GM12878 (cell line): Measurements from ENCODE around the gene RTN4R. TPM values are rescaled to one million over a fixed set of nuclear protein-coding genes. Genes with fewer than 3 reads are reported as not detected.
"Not testable (repeated sequence)": the region's sequence is repeated elsewhere in the genome, so short reads cannot be mapped to it uniquely, and the experiment has no call there.

Experiments used
- ATAC-seq: fragments of 200-7000 bp; cut with Tn5 transposase; 3 replicates; pipeline ENCODE4 v1.9.1; 2020; ENCODE audit warnings: mild to moderate bottlenecking, moderate library complexity
- BruUV-seq: library from RNA; stranded (reverse); fragments of 400-500 nt; replicated peaks from 2 replicates; lab custom pipeline; 2021; lab: Mats Ljungman, UMichigan
- CTCF ChIA-PET: fragments of 300-600 bp; sonication (Branson Sonifier 250); formaldehyde crosslinking; extraction: SDS; loops from one replicate; lab custom pipeline; 2021; ENCODE audit warnings: inconsistent platforms; lab: Yijun Ruan, JAX
- POLR2A ChIA-PET: fragments of 350-600 bp; formaldehyde crosslinking; extraction: SDS; loops from one replicate; lab custom pipeline; 2021; ENCODE audit warnings: inconsistent platforms; lab: Charles Lee
- RAD21 ChIA-PET: fragments of 300-600 bp; sonication (Branson Sonifier 250); formaldehyde crosslinking; loops from one replicate; lab custom pipeline; 2023; ENCODE audit warnings: antibody characterized with exemption; ENCODE audit not compliant: unreplicated experiment; lab: Charles Lee
- SMC1A ChIA-PET: fragments of 300-600 bp; sonication (Branson Sonifier 250); formaldehyde crosslinking; loops from one replicate; lab custom pipeline; 2023; ENCODE audit not compliant: unreplicated experiment, uncharacterized antibody; lab: Charles Lee
- DNase-seq: peaks from one replicate; pipeline ENCODE4 v3.0.0-alpha.2; 2011; ENCODE audit warnings: low read depth, low spot score
- FAIRE-seq: peaks from 3 replicates; lab custom pipeline; 2011; peaks lifted over from hg19 to GRCh38; lab: Jason Lieb, UNC
- H2AFZ ChIP-seq: 2 replicates; pipeline ENCODE4 v1.6.0; 2011; ENCODE audit warnings: low read depth, low read length, control low read depth; ENCODE audit not compliant: control insufficient read depth
- H3K27ac ChIP-seq: 2 replicates; pipeline ENCODE4 v1.5.1; 2011; ENCODE audit warnings: control low read depth; ENCODE audit not compliant: control insufficient read depth, insufficient read depth
- H3K27me3 ChIP-seq, 2 experiments: replicated peaks in 1 of 2; 2 replicates each; pipeline versions ENCODE4 v1.6.0 to v1.6.1; 2011; ENCODE audit warnings: low read length in 1 of 2; ENCODE audit not compliant: control insufficient read depth in 2 of 2, insufficient read depth in 2 of 2
- H3K36me3 ChIP-seq, 2 experiments: 2 replicates each; pipeline ENCODE4 v1.5.1; 2011; ENCODE audit warnings: low read length in 1 of 2; ENCODE audit not compliant: control insufficient read depth in 2 of 2, insufficient read depth in 2 of 2
- H3K4me1 ChIP-seq: 2 replicates; pipeline ENCODE4 v1.6.1; 2011; ENCODE audit warnings: mild to moderate bottlenecking, low read length, moderate library complexity, mixed read lengths; ENCODE audit not compliant: control insufficient read depth, insufficient read depth
- H3K4me2 ChIP-seq: 2 replicates; pipeline ENCODE4 v1.6.0; 2011; ENCODE audit warnings: control low read depth; ENCODE audit not compliant: control insufficient read depth, insufficient read depth
- H3K4me3 ChIP-seq: fragments of 200-600 bp; sonication (generic); 2 replicates; pipeline ENCODE4 v1.5.1; 2016
- H3K79me2 ChIP-seq: 2 replicates; pipeline ENCODE4 v1.6.0; 2011; ENCODE audit warnings: low read length; ENCODE audit not compliant: control insufficient read depth, insufficient read depth
- H3K9ac ChIP-seq: 2 replicates; pipeline ENCODE4 v1.8.0; 2011; ENCODE audit warnings: low read length, control low read depth, mixed read lengths; ENCODE audit not compliant: control insufficient read depth, insufficient read depth
- H3K9me3 ChIP-seq: replicated peaks from 3 replicates; pipeline ENCODE4 v1.5.1; 2011; ENCODE audit warnings: mild to moderate bottlenecking, low read length; ENCODE audit not compliant: control insufficient read depth, insufficient read depth
- H4K20me1 ChIP-seq: 2 replicates; pipeline ENCODE4 v1.6.0; 2011; ENCODE audit not compliant: control insufficient read depth, insufficient read depth
- CBX5 ChIP-seq: sonication (generic); IDR thresholded peaks from 2 replicates; pipeline ENCODE4 v1.6.1; 2016; ENCODE audit warnings: low read depth, moderate library complexity, mild to moderate bottlenecking, inconsistent platforms
- CREB1 ChIP-seq: IDR thresholded peaks from 2 replicates; pipeline ENCODE4 v1.6.1; 2012; ENCODE audit warnings: low read depth, mild to moderate bottlenecking, inconsistent platforms
- HDAC2 ChIP-seq: fragments of 200-600 bp; sonication (generic); IDR thresholded peaks from 2 replicates; pipeline ENCODE4 v1.6.1; 2017
- MTA2 ChIP-seq: fragments of 450-650 bp; IDR thresholded peaks from 2 replicates; pipeline ENCODE4 v1.6.1; 2016; ENCODE audit warnings: low read depth, mild to moderate bottlenecking, moderate library complexity
- MTA3 ChIP-seq: IDR thresholded peaks from 2 replicates; pipeline ENCODE4 v1.6.1; 2012; ENCODE audit warnings: low read length, inconsistent platforms, borderline replicate concordance
- NR2C2 ChIP-seq: IDR thresholded peaks from 2 replicates; pipeline ENCODE4 v1.6.1; 2011; ENCODE audit warnings: borderline replicate concordance, low read depth; ENCODE audit not compliant: control insufficient read depth, insufficient read length
- POLR2AphosphoS2 ChIP-seq: IDR thresholded peaks from 2 replicates; pipeline ENCODE4 v1.6.1; 2011; ENCODE audit warnings: low read depth, mild to moderate bottlenecking, low read length, improper control_type of control experiment, moderate library complexity
- RFX5 ChIP-seq: IDR thresholded peaks from 2 replicates; pipeline ENCODE4 v1.6.1; 2011; ENCODE audit warnings: low read depth, low read length, improper control_type of control experiment
- SMAD5 ChIP-seq: IDR thresholded peaks from 2 replicates; pipeline ENCODE4 v1.6.1; 2016; ENCODE audit warnings: antibody characterized with exemption, low read depth
- SMC3 ChIP-seq: IDR thresholded peaks from 2 replicates; pipeline ENCODE4 v1.6.1; 2011; ENCODE audit warnings: low read length, improper control_type of control experiment, borderline replicate concordance
- SREBF2 ChIP-seq: IDR thresholded peaks from 2 replicates; pipeline ENCODE4 v1.6.1; 2012; ENCODE audit warnings: mild to moderate bottlenecking, low read length
- TCF7 ChIP-seq: IDR thresholded peaks from 2 replicates; pipeline ENCODE4 v1.6.1; 2014; ENCODE audit warnings: antibody characterized with exemption, borderline replicate concordance
- WGBS: methylation state at CpG from one replicate; pipeline ENCODE4 v1.1.6; 2016; ENCODE audit warnings: low lambda C conversion rate; ENCODE audit not compliant: insufficient replicate concordance, insufficient coverage; ENCODE audit errors: missing lambda C conversion rate; 5-methylcytosine and 5-hydroxymethylcytosine counted together
- in situ Hi-C: fragments of 300-500 bp; cut with MboI; formaldehyde crosslinking; loops from 9 replicates; pipeline ENCODE4 v1.14.3; 2018; ENCODE audit warnings: mixed read lengths
- intact Hi-C: fragments of 100-400 bp; cut with micrococcal nuclease; formaldehyde crosslinking; loops from one replicate; pipeline ENCODE4 v1.14.2; 2022; ENCODE audit not compliant: unreplicated experiment
- polyA plus RNA-seq, 11 experiments: library from polyadenylated mRNA; depleted of rRNA in 4 of 11; unstranded in 6 of 11; stranded (reverse) in 5 of 11; fragments of >200 nt; fragmentation: Nextera tagmentation in 4 of 11; fragmentation: Illumina TruSeq in 1 of 11; extraction: Ambion mirVana in 4 of 11; extraction: Trizol in 1 of 11; gene quantifications; 1 replicate in 1 of 11; 2 replicates in 10 of 11; pipeline versions ENCODE4 v1.2.1 to v1.2.3, GENCODE V29; 2011 to 2016; ENCODE audit warnings: inconsistent platforms in 2 of 11, missing spikeins in 2 of 11, low read depth in 1 of 11
- total RNA-seq, 4 experiments: library from RNA; depleted of rRNA in 3 of 4; stranded (reverse); fragments of >200 nt in 3 of 4; fragmentation: Illumina TruSeq in 1 of 4; extraction: Trizol in 1 of 4; gene quantifications; 2 replicates each; pipeline versions ENCODE4 v1.2.1 to v1.2.3, GENCODE V29; 2013 to 2021
- TF ChIP-seq, protein P1 (sequence below): fragments of 450-650 bp; IDR thresholded peaks from 2 replicates; pipeline ENCODE4 v1.6.1; 2016; ENCODE audit warnings: mild to moderate bottlenecking

RTN4R gene
- total and polyA plus RNA-seq, 10 of the 15 experiments (the other 5 are each of a cell fraction or from before 2014, with no cell fraction given), result 0.03 to 1.0 (median 0.60) TPM; not detected in 2

- ChIA-PET SMC1A (no interaction called here), POLR2A (no interaction called here), CTCF (interaction anchor here (0.6 kb wide), 1 partner anchor 77 kb away, joined by 4 read pairs; no protein-coding TSS in a partner anchor), RAD21 (no interaction called here)
- in situ Hi-C loops, result no loop called here
- H3K36me3 ChIP-seq, result no peaks in the 10 kb centered on the region; a peak in 1 of 4 replicates
- H3K27me3 ChIP-seq, result no peaks in the 10 kb centered on the region
- no peak for DNase-seq
- no peak overlapping the region for H3K9ac ChIP-seq
- no TSS peak for BruUV-seq
- no peaks in the 10 kb centered on the region for H3K79me2 ChIP-seq
- intact Hi-C loops, result no loop called here
- no peak for FAIRE-seq
- no peaks in the 10 kb centered on the region for H4K20me1 ChIP-seq
- H2AFZ ChIP-seq, result no peak overlapping the region
- peaks cover 4% of the 10 kb centered on the region; the same call in 1 of the 2 replicates for H3K4me1 ChIP-seq
- no peak overlapping the region for H3K4me2 ChIP-seq
- WGBS, result 74% methylated on average over 22 of the region's 25 CpGs
- TF ChIP-seq SREBF2, result no peak
- TF ChIP-seq CREB1, result no peak
- no peak for TF ChIP-seq POLR2AphosphoS2
- TF ChIP-seq MTA3, result no peak
- TF ChIP-seq HDAC2, result no peak
- TF ChIP-seq, protein P1, sequence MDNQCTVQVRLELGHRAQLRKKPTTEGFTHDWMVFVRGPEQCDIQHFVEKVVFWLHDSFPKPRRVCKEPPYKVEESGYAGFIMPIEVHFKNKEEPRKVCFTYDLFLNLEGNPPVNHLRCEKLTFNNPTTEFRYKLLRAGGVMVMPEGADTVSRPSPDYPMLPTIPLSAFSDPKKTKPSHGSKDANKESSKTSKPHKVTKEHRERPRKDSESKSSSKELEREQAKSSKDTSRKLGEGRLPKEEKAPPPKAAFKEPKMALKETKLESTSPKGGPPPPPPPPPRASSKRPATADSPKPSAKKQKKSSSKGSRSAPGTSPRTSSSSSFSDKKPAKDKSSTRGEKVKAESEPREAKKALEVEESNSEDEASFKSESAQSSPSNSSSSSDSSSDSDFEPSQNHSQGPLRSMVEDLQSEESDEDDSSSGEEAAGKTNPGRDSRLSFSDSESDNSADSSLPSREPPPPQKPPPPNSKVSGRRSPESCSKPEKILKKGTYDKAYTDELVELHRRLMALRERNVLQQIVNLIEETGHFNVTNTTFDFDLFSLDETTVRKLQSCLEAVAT, result no peak
- TF ChIP-seq NR2C2, result no peak
- TF ChIP-seq SMC3, result no peak
- no peak for TF ChIP-seq RFX5
- no peak for TF ChIP-seq TCF7
- no peak for TF ChIP-seq MTA2
- TF ChIP-seq SMAD5, result no peak
- TF ChIP-seq CBX5, result no peak
- ATAC-seq, result no peak
- no peak overlapping the region for H3K27ac ChIP-seq
- H3K9me3 ChIP-seq, result no peaks in the 10 kb centered on the region
- H3K4me3 ChIP-seq, result no peak overlapping the region
Observed at GRCh38 chr22:20315337-20316216, 47.5 kb upstream of the RTN4R start.

DNA sequence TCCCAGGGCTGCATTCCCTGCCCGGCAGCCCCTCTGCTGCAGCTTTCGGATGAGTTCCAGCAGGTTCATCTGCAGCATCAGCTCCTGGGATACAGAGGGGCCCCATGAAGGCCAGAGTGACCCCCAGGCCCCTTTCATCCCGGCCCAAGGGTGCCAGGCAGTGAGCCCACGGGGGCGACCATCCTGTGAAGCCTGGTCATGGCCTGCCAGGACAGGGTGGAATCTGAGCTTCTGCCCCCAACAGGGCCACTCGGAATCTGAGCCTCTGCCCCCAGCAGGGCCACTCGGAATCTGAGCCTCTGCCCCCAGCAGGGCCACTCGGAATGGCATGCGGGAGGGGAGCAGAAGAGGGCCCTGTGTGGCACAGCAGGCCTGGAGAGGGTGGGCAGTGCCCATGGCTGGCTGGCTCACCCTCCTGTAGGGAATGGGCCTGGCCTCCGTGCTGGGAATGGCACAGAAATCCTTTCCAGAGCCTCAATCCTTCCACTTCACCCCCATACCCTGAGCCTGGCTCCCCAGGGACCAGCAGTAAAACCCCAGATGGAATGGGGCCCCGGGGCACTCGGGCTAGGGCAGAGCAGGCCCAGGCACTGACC is 46.7 kb upstream of the RTN4R start:
- H3K79me2 ChIP-seq, intact Hi-C loops, H3K4me1 ChIP-seq, H3K4me2 ChIP-seq, FAIRE-seq, BruUV-seq, ATAC-seq, RAD21 ChIA-PET, SMC1A ChIA-PET, H3K4me3 ChIP-seq, H3K27me3 ChIP-seq, H3K27ac ChIP-seq, H3K9me3 ChIP-seq, H2AFZ ChIP-seq, DNase-seq, H3K36me3 ChIP-seq, POLR2A ChIA-PET, H3K9ac ChIP-seq, H4K20me1 ChIP-seq, in situ Hi-C loops: not testable (repeated sequence)
- WGBS, result 74% methylated on average over 11 of the region's 12 CpGs
- CTCF ChIA-PET, result interaction anchor here (0.6 kb wide), 1 partner anchor 76 kb away, joined by 4 read pairs; no protein-coding TSS in a partner anchor
